Activated B cell treated with CpG ODN at 0.5 μM for 24 hours (primary cell): ENCODE data around the gene CDHR5. TPM values are rescaled to one million over a fixed set of nuclear protein-coding genes. Genes with fewer than 3 reads are reported as not detected.

Experiments used
- ATAC-seq: fragments of 200-7000 bp; cut with Tn5 transposase; one replicate; pipeline ENCODE4 v1.10.0; 2021; ENCODE audit warnings: low read depth, mild to moderate bottlenecking, moderate library complexity
- CTCF ChIA-PET: fragments of 350-600 bp; sonication (Branson Sonifier 250); formaldehyde crosslinking; loops from one replicate; lab custom pipeline; 2021; ENCODE audit warnings: antibody characterized with exemption; lab: Charles Lee
- POLR2A ChIA-PET: fragments of 350-600 bp; sonication (Branson Sonifier 250); formaldehyde crosslinking; loops from one replicate; lab custom pipeline; 2021; ENCODE audit warnings: antibody characterized with exemption; lab: Charles Lee
- DNase-seq: peaks from one replicate; pipeline ENCODE4 v3.0.0; 2022
- H3K27ac Mint-ChIP-seq: one replicate; pipeline ENCODE4 v1.8.0; 2020; ENCODE audit warnings: mixed read lengths
- H3K27me3 Mint-ChIP-seq: one replicate; pipeline ENCODE4 v1.8.0; 2021; ENCODE audit warnings: mixed read lengths
- H3K36me3 Mint-ChIP-seq: one replicate; pipeline ENCODE4 v1.8.0; 2021; ENCODE audit warnings: low read depth, mixed read lengths
- H3K4me1 Mint-ChIP-seq: one replicate; pipeline ENCODE4 v1.8.0; 2021; ENCODE audit warnings: mixed read lengths
- H3K4me3 Mint-ChIP-seq: one replicate; pipeline ENCODE4 v1.8.0; 2020; ENCODE audit warnings: mild to moderate bottlenecking, mixed read lengths
- H3K9me3 Mint-ChIP-seq: one replicate; pipeline ENCODE4 v1.8.0; 2020; ENCODE audit warnings: mixed read lengths
- intact Hi-C: fragments of 100-400 bp; cut with micrococcal nuclease; formaldehyde crosslinking; loops from one replicate; pipeline ENCODE4 v1.15.1; 2024
- total RNA-seq: library from RNA; stranded (reverse); gene quantifications from 2 replicates; pipeline ENCODE4 v1.2.3, GENCODE V29; 2022
- TF ChIP-seq, protein P1 (sequence below): fragments of 200-600 bp; IDR thresholded peaks from one replicate; pipeline ENCODE4 v1.8.0; 2022; ENCODE audit warnings: antibody characterized with exemption, mild to moderate bottlenecking

Gene CDHR5
- total RNA-seq, 1 donor from 2014 or later = not detected

DNA sequence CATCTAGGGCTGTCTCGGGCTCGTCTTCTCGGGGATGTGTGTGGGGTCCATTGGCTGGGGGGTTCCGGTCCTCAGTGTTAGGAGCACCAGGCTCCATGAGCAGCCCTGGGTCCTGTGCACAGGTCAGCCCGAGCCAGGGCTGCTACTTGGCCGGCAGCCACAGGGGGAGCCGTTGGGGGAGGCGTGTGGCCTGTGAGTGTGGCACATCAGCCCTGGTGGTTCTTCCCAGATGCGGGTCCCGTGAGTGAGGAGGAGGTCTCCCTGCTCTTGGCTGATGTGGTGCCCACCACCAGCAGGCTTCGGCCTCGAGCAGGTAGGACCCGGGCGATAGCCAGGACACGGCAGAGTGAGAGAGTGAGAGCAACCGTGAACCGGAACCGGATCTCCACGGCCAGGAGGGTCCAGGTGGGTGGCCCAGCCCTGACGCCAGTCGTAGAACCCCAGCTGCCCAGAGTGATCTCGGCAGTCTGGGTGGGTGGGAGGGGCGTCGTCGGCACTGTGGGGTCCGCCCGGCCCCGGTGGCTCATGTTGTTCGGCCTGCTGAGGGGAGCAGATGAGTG lies 27.5 kb downstream of the CDHR5 start:
- Mint-ChIP-seq H3K27me3 (no peaks in the 10 kb centered on the region), H3K36me3 (peaks cover 86% of the 10 kb centered on the region), H3K27ac (no peak overlapping the region), H3K4me3 (no peak overlapping the region), H3K4me1 (no peaks in the 10 kb centered on the region), H3K9me3 (no peaks in the 10 kb centered on the region)
- ATAC-seq = no peak
- intact Hi-C loops = no loop called here
- DNase-seq = no peak
- POLR2A ChIA-PET = no interaction called here
- CTCF ChIA-PET = no interaction called here
- TF ChIP-seq, protein P1, sequence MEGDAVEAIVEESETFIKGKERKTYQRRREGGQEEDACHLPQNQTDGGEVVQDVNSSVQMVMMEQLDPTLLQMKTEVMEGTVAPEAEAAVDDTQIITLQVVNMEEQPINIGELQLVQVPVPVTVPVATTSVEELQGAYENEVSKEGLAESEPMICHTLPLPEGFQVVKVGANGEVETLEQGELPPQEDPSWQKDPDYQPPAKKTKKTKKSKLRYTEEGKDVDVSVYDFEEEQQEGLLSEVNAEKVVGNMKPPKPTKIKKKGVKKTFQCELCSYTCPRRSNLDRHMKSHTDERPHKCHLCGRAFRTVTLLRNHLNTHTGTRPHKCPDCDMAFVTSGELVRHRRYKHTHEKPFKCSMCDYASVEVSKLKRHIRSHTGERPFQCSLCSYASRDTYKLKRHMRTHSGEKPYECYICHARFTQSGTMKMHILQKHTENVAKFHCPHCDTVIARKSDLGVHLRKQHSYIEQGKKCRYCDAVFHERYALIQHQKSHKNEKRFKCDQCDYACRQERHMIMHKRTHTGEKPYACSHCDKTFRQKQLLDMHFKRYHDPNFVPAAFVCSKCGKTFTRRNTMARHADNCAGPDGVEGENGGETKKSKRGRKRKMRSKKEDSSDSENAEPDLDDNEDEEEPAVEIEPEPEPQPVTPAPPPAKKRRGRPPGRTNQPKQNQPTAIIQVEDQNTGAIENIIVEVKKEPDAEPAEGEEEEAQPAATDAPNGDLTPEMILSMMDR = no peak

DNA sequence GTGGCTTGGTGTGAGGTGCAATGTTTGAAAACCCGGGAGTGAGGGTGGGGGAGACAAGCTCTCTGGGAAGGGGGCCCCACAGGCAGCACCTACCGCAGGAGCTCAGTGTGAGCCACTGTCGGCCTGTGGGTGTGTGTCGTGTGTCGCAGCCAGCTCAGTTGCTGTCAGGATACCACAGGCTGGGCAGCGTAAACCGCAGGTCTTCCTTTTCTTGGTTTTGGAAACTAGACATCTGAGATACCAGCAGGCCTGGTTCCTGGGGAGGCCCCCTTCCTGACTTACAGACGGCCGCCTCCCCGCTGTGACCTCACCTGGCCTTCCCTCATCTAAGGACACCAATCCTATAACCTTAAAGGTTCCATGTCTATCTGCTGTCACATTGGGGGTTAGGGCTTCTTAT lies 28.4 kb downstream of the CDHR5 start:
- ChIA-PET POLR2A (no interaction called here), CTCF (no interaction called here)
- ATAC-seq = no peak
- H3K4me1 Mint-ChIP-seq = no peaks in the 10 kb centered on the region
- no peak overlapping the region for H3K27ac Mint-ChIP-seq
- TF ChIP-seq, protein P1 = no peak
- H3K36me3 Mint-ChIP-seq = peaks cover 84% of the 10 kb centered on the region
- H3K9me3 Mint-ChIP-seq = no peaks in the 10 kb centered on the region
- H3K27me3 Mint-ChIP-seq = no peaks in the 10 kb centered on the region
- no peak overlapping the region for H3K4me3 Mint-ChIP-seq
- intact Hi-C loops = no loop called here
- no peak for DNase-seq

DNA sequence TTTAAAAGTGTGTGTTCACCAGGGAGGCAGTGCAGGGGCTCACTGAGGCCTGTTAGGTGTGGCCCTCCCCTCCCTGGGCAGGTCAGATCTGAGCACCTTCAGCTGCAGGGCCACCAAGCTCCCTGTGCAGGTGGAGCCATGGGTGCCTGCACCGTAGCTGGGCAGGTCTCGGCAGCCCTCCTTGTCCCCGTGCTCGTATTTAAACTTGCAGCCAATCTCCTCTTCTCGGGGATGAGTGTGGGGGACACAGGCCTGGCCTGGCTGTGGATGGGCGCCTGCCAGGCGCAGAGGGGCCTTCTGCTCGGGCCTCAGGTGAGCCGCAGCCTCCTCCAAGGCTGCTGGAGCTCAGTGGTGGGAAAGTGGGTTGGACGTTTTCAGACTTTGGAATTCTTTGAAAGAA lies 29.4 kb downstream of the CDHR5 start:
- no peaks in the 10 kb centered on the region for H3K27me3 Mint-ChIP-seq
- H3K27ac Mint-ChIP-seq = no peak overlapping the region
- TF ChIP-seq, protein P1 = no peak
- no peaks in the 10 kb centered on the region for H3K9me3 Mint-ChIP-seq
- ChIA-PET POLR2A (no interaction called here), CTCF (no interaction called here)
- no peak overlapping the region for H3K4me3 Mint-ChIP-seq
- intact Hi-C loops = no loop called here
- H3K36me3 Mint-ChIP-seq = peaks cover 88% of the 10 kb centered on the region
- DNase-seq (no peak), ATAC-seq (no peak)
- H3K4me1 Mint-ChIP-seq = no peaks in the 10 kb centered on the region

DNA sequence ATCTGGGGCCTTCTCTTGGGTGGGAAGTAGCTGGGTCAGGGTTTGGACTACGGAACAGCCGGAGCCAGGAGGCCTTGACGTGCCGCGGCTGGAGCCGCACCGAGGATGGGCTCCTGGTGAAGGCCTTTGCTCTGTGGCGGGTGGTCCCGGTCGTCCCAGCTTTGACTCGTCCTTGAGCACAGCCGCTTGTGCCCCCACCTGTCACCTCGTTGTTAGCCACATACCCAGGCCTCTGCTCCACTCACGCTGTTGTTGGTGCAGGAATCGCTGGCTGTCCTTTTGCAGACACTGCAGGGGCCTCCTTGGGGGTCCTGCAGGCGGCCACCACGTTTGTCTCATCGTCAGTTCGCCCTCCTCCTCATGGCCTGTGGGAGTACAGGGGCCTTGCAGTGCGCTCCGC lies 31.4 kb downstream of the CDHR5 start:
- CTCF ChIA-PET = no interaction called here
- intact Hi-C loops = no loop called here
- H3K36me3 Mint-ChIP-seq = peaks cover 89% of the 10 kb centered on the region
- H3K9me3 Mint-ChIP-seq = no peaks in the 10 kb centered on the region
- no peak for ATAC-seq
- H3K27ac Mint-ChIP-seq = no peak overlapping the region
- POLR2A ChIA-PET = no interaction called here
- TF ChIP-seq, protein P1 = no peak
- no peak overlapping the region for H3K4me3 Mint-ChIP-seq
- no peaks in the 10 kb centered on the region for H3K4me1 Mint-ChIP-seq
- DNase-seq = no peak
- no peaks in the 10 kb centered on the region for H3K27me3 Mint-ChIP-seq

DNA sequence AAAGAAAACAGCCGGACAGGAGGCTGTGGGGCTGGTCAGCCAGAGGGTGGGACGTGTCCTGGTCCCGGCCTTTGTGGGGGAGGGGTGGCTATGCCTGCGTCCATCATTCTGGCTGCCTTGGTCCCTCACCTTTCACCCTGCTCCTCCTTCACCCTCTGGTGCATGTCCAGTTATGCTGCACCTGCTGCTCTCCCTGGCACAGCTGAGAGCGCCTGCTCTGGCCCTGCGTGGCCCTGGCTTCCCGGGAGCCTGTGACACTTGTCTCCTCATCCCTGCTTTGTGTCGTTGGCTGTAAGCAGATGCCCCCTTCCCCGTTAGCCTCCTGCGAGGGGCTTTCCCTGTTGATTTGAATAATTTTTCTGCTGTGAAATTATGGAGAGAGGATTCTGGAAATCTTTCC lies 31.8 kb downstream of the CDHR5 start:
- intact Hi-C loops = no loop called here
- no peak overlapping the region for H3K4me3 Mint-ChIP-seq
- H3K27ac Mint-ChIP-seq = no peak overlapping the region
- TF ChIP-seq, protein P1 = no peak
- ATAC-seq (no peak), DNase-seq (no peak)
- no peaks in the 10 kb centered on the region for H3K27me3 Mint-ChIP-seq
- no peaks in the 10 kb centered on the region for H3K9me3 Mint-ChIP-seq
- ChIA-PET CTCF (no interaction called here), POLR2A (no interaction called here)
- no peaks in the 10 kb centered on the region for H3K4me1 Mint-ChIP-seq
- peaks cover 89% of the 10 kb centered on the region for H3K36me3 Mint-ChIP-seq
